Psoas muscle (tissue), 8 donors: ENCODE measurements around the gene MAGI1. TPM values are rescaled to one million over a fixed set of nuclear protein-coding genes. Genes with fewer than 3 reads are reported as not detected.

Experiments used
- ATAC-seq, 4 donors: fragments of 200-7000 bp; cut with Tn5 transposase; one replicate each; pipeline ENCODE4 v1.9.1; 2020; ENCODE audit warnings: moderate library complexity in 3 of 4, mild to moderate bottlenecking in 2 of 4
- DNase-seq, 2 donors: peaks; one replicate each; pipeline ENCODE4 v3.0.0-alpha.2; 2020
- H3K27ac ChIP-seq: fragments of 200-600 bp; one replicate; pipeline ENCODE4 v1.8.0; 2022
- H3K27me3 ChIP-seq, 3 donors: fragments of 200-600 bp in 1 of 3; one replicate each; pipeline versions ENCODE4 v1.6.1 to v1.8.0; 2013 to 2022; ENCODE audit warnings: low read length in 2 of 3, mild to moderate bottlenecking in 2 of 3, moderate library complexity in 1 of 3; ENCODE audit not compliant: insufficient read depth in 3 of 3
- H3K36me3 ChIP-seq, 2 donors: fragments of 200-600 bp in 1 of 2; one replicate each; pipeline versions ENCODE4 v1.6.1 to v1.8.0; 2013 to 2022; ENCODE audit warnings: low read depth in 1 of 2, mild to moderate bottlenecking in 1 of 2, moderate library complexity in 1 of 2; ENCODE audit not compliant: insufficient read depth in 1 of 2
- H3K4me1 ChIP-seq: fragments of 200-600 bp; one replicate; pipeline ENCODE4 v1.8.0; 2022
- H3K4me3 ChIP-seq: fragments of 200-600 bp; one replicate; pipeline ENCODE4 v1.8.0; 2022; ENCODE audit warnings: mild to moderate bottlenecking
- H3K9me3 ChIP-seq: fragments of 200-600 bp; one replicate; pipeline ENCODE4 v1.8.0; 2022
- WGBS, 3 donors: extraction: QIAGEN DNeasy Blood & Tissue Kit; methylation state at CpG; one replicate each; pipeline versions ENCODE4 v1.1.6 to v1.1.7; 2013; 5-methylcytosine and 5-hydroxymethylcytosine counted together
- intact Hi-C, 2 donors: fragments of 100-400 bp; cut with DNase I; formaldehyde crosslinking; loops; one replicate each; pipeline versions ENCODE4 v1.11.0 to v1.14.2; 2022
- polyA plus RNA-seq, 3 donors: library from polyadenylated mRNA; stranded (reverse); fragments of 200-250 nt; gene quantifications; one replicate each; pipeline ENCODE4 v1.2.3, GENCODE V29; 2013
- total RNA-seq, 4 donors: library from RNA; stranded (reverse); fragmentation: NEBNext Ultra II Directional in 2 of 4; extraction: Animal tissue kit (Norgen Biotek cat#: 25700) in 2 of 4; gene quantifications; one replicate each; pipeline versions ENCODE4 v1.2.1 to v1.2.4, GENCODE V29; 2021 to 2023
- TF ChIP-seq, protein P1 (sequence below): fragments of 200-600 bp; IDR thresholded peaks from one replicate; pipeline ENCODE4 v1.8.0; 2022; ENCODE audit warnings: antibody characterized with exemption
- donor health status: healthy with polysubstance abuse.
- donor health status: DM: no; HTN: no; CAD: no; lungs with moderate emphysema.
- donor health status: Bipolar disorder and iron deficiency.
- donor health status: healthy.
- donor health status: DM: yes; HTN: yes; CAD: no.
- donor health status: DM: no; HTN: no; CAD: no.
- donor health status: DM: no; HTN: no; CAD: no.
- donor health status: DM: yes; HTN: yes; CAD: no.

MAGI1 gene
- total and polyA plus RNA-seq, 7 donors, result 4.5 to 8.1 (median 6.3) TPM

DNA sequence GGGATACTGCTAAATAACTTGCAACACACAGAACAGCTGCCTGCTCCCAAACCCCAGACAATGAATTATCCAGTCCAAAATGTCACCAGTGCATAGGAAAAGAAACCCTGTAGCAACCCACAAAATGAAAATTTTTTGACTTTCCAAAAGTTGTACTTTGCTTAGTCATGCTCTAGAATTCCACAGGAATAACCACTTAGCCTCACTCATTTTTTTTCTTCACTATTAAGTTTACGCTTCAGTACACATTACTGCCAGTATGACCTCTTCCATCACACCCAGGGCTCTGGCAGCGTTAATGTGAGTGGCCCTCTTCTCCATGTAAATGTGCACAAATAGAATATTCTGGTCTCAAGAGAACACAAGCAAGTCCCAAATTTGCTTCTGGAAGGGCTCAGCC lies 259.8 kb downstream of the MAGI1 start:
- WGBS, 3 donors, result 62 to 75% (median 62%) methylated on average over 2 of the region's 2 CpGs
- Histone ChIP-seq H3K4me3 (no peak overlapping the region), H3K27ac (no peak overlapping the region), H3K4me1 (no peaks in the 10 kb centered on the region), H3K27me3 (no peaks in the 10 kb centered on the region), H3K9me3 (no peaks in the 10 kb centered on the region), H3K36me3 (no peaks in the 10 kb centered on the region)
- intact Hi-C loops, result no loop called here
- TF ChIP-seq, protein P1, sequence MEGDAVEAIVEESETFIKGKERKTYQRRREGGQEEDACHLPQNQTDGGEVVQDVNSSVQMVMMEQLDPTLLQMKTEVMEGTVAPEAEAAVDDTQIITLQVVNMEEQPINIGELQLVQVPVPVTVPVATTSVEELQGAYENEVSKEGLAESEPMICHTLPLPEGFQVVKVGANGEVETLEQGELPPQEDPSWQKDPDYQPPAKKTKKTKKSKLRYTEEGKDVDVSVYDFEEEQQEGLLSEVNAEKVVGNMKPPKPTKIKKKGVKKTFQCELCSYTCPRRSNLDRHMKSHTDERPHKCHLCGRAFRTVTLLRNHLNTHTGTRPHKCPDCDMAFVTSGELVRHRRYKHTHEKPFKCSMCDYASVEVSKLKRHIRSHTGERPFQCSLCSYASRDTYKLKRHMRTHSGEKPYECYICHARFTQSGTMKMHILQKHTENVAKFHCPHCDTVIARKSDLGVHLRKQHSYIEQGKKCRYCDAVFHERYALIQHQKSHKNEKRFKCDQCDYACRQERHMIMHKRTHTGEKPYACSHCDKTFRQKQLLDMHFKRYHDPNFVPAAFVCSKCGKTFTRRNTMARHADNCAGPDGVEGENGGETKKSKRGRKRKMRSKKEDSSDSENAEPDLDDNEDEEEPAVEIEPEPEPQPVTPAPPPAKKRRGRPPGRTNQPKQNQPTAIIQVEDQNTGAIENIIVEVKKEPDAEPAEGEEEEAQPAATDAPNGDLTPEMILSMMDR, result no peak
- ATAC-seq (no peak), DNase-seq (no peak)

GRCh38 chr3:65777050-65777449 lies 261.7 kb downstream of the MAGI1 start:
- intact Hi-C loops, result no loop called here
- ATAC-seq, result no peak
- TF ChIP-seq, protein P1, result no peak

GRCh38 chr3:65776494-65776893 lies 262.2 kb downstream of the MAGI1 start:
- Histone ChIP-seq H3K9me3 (no peaks in the 10 kb centered on the region), H3K27me3 (no peaks in the 10 kb centered on the region), H3K4me1 (no peaks in the 10 kb centered on the region), H3K27ac (no peak overlapping the region), H3K4me3 (no peak overlapping the region), H3K36me3 (no peaks in the 10 kb centered on the region)
- WGBS, 3 donors, result 53 to 71% (median 53%) methylated on average over 6 of the region's 6 CpGs
- DNase-seq, result no peak
- no peak for ATAC-seq
- TF ChIP-seq, protein P1, result no peak
- intact Hi-C loops, result no loop called here

More at GRCh38 chr3:65777050-65777449, 261.7 kb downstream of the MAGI1 start:
- no peaks in the 10 kb centered on the region for H3K9me3 ChIP-seq
- no peak for DNase-seq
- H3K4me1 ChIP-seq, result no peaks in the 10 kb centered on the region
- no peaks in the 10 kb centered on the region for H3K27me3 ChIP-seq
- 80 to 90% (median 89%) methylated on average over 3 of the region's 3 CpGs for WGBS, 3 donors
- no peak overlapping the region for H3K27ac ChIP-seq
- no peaks in the 10 kb centered on the region for H3K36me3 ChIP-seq
- no peak overlapping the region for H3K4me3 ChIP-seq

DNA sequence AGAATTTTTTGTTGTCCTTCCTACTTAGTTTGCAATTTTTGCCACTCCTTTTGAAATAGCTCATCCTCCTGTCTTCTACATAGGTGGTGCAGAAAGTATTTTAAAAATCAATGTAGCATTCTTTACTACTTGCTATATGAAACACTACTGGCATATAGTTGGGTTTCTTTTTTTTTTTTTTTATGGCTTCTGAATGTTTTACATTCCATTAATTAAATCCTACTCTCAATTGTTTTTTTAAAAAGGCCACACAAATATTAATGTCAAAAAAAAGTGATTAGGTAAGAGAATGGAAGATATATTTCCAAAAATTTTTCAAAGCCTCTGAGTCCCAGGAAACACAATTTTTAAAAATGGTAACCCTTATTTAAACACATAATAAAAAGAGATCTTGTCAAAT lies 262.6 kb downstream of the MAGI1 start:
- H3K27me3 ChIP-seq, result no peaks in the 10 kb centered on the region
- intact Hi-C loops, result no loop called here
- H3K9me3 ChIP-seq, result no peaks in the 10 kb centered on the region
- H3K4me3 ChIP-seq, result no peak overlapping the region
- no peak for ATAC-seq
- no peaks in the 10 kb centered on the region for H3K4me1 ChIP-seq
- DNase-seq, result no peak
- TF ChIP-seq, protein P1, result no peak
- H3K36me3 ChIP-seq, result no peaks in the 10 kb centered on the region
- no peak overlapping the region for H3K27ac ChIP-seq

GRCh38 chr3:65772758-65773157 lies 266.0 kb downstream of the MAGI1 start:
- no peak for ATAC-seq

More at GRCh38 chr3:65772758-65773157, 266.0 kb downstream of the MAGI1 start:
- H3K4me1 ChIP-seq, result no peaks in the 10 kb centered on the region
- TF ChIP-seq, protein P1, result no peak
- no peaks in the 10 kb centered on the region for H3K9me3 ChIP-seq
- 69 to 74% (median 70%) methylated on average over 3 of the region's 3 CpGs for WGBS, 3 donors
- DNase-seq, result no peak
- H3K36me3 ChIP-seq, result no peaks in the 10 kb centered on the region
- intact Hi-C loops, result no loop called here
- H3K4me3 ChIP-seq, result no peak overlapping the region
- no peak overlapping the region for H3K27ac ChIP-seq
- H3K27me3 ChIP-seq, result no peaks in the 10 kb centered on the region
